Neural cell (in vitro differentiated cells): Measurements from ENCODE around the gene RBM33.

Experiments used
- EZH2 ChIP-seq: fragments of 200-600, 300-800 bp; shearing (Covaris generic), sonication (generic); IDR thresholded peaks from 2 replicates; pipeline ENCODE4 v1.6.1; 2014; ENCODE audit warnings: antibody characterized with exemption, low read length, borderline replicate concordance, mild to moderate bottlenecking; ENCODE audit not compliant: insufficient read depth, poor library complexity, severe bottlenecking
- POLR2AphosphoS5 ChIP-seq: IDR thresholded peaks from 2 replicates; pipeline ENCODE4 v1.6.1; 2012
- TAF1 ChIP-seq: IDR thresholded peaks from 2 replicates; pipeline ENCODE4 v1.6.1; 2012; ENCODE audit warnings: low read depth
- TF ChIP-seq, protein P1 (sequence below): fragments of 450-650 bp; IDR thresholded peaks from 2 replicates; pipeline ENCODE4 v1.5.1; 2014; ENCODE audit warnings: antibody characterized with exemption, mild to moderate bottlenecking, moderate library complexity; ENCODE audit not compliant: poor library complexity, severe bottlenecking

DNA sequence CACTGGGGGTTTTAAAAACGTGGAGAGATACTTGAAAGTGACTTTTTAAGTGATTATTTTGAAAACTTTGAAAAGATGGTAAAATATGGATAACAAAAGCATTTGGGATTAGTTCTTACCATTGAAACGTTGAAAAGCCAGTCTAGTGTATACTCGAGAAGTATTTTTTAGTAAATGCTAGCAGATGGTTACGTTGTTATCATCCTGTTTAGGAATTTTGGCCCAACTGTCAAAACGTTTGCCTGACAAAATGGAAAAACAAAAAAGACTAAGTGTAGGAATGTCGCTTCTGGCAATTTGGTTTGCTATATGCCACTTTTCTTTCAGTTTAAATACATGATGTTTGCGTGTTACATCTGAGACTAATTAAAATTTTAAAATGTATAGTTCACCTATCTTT lies 1.2 kb downstream of the RBM33 start:
- TF ChIP-seq, protein P1, sequence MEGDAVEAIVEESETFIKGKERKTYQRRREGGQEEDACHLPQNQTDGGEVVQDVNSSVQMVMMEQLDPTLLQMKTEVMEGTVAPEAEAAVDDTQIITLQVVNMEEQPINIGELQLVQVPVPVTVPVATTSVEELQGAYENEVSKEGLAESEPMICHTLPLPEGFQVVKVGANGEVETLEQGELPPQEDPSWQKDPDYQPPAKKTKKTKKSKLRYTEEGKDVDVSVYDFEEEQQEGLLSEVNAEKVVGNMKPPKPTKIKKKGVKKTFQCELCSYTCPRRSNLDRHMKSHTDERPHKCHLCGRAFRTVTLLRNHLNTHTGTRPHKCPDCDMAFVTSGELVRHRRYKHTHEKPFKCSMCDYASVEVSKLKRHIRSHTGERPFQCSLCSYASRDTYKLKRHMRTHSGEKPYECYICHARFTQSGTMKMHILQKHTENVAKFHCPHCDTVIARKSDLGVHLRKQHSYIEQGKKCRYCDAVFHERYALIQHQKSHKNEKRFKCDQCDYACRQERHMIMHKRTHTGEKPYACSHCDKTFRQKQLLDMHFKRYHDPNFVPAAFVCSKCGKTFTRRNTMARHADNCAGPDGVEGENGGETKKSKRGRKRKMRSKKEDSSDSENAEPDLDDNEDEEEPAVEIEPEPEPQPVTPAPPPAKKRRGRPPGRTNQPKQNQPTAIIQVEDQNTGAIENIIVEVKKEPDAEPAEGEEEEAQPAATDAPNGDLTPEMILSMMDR: no peak
- TF ChIP-seq POLR2AphosphoS5 (no peak), TAF1 (no peak), EZH2 (no peak)
